Measurements from ENCODE around the gene SPSB1.

SPSB1 gene

DNA sequence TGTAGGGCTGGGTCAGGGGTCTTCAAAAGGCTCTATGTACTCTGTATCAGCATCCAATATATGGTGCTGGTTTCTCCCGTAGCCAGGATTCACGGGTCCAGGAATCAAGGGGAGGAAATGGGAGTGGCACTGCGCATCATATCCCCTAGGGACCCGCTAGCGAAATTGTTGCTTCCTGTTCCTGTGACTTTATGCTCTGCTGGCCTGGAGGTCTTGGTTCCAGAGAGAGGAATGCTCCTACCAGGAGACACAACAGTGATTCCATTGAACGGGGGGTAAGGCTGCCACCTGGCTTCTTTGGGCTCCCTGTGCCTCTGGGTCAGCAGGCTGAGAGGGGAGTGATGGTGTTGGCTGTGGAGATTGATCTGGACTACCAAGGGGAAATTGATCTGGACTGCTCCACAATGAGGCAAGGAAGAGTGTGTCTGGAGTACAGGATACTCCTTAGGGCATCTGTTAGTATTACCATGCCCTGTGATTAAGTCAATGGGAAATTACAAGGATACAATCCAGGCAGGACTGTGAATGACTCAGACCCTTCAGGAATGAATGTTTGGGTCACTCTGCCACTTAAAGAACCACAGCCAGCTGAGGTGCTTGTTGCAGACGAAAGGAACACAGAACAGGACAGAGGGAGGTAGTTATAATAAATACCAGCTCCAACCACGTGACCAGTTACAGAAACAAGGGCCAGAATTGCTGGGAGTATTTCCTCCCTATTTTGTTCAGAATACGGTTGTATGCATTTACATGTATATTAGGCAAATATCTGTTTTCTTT, 10.2 kb downstream of the SPSB1 start:
- DNase-seq = no peak

DNA sequence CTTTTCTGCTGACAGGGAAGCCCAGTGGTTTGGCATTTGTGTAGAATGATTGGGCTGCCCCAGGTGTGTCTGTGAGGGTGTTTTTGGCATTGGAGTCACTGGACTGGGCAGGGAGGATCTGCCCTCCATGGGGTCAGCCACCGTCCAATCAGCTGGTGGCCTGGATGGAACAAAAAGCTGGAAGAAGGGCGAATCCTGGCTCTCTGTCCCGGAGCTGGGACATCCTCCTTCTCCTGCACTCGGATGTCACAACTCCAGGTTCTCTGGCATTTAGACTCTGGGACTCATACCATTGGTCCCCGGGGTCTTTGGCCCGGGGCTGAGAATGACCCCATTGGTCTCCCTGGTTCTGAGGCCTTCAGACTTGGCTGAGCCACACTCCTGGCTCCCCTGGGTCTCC, 11.2 kb downstream of the SPSB1 start:
- DNase-seq = no peak

DNA sequence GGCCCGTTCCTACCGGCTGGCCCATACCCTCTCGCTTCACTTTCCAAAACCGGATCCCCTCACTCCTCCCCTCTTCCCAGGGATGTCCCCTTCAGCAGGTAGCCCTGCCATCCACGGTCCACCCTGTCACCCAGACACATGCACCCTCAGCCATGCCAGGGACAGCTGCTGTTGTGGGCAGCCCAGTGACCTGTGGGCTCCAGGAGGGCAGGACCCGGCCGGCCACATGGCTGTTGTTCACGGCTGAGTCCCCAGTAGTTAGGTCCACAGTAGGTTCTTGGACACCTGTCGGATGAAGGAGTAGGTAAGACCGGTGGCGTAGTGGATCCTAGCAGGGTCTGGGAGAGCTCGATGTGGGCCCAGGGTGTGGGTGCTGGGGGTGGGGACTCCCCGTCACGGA, 12.5 kb downstream of the SPSB1 start:
- DNase-seq = no peak

GRCh38 chr1:9306006-9306405, 13.3 kb downstream of the SPSB1 start:
- no peak for DNase-seq

GRCh38 chr1:9307303-9307702, 14.6 kb downstream of the SPSB1 start:
- no peak for DNase-seq

DNA sequence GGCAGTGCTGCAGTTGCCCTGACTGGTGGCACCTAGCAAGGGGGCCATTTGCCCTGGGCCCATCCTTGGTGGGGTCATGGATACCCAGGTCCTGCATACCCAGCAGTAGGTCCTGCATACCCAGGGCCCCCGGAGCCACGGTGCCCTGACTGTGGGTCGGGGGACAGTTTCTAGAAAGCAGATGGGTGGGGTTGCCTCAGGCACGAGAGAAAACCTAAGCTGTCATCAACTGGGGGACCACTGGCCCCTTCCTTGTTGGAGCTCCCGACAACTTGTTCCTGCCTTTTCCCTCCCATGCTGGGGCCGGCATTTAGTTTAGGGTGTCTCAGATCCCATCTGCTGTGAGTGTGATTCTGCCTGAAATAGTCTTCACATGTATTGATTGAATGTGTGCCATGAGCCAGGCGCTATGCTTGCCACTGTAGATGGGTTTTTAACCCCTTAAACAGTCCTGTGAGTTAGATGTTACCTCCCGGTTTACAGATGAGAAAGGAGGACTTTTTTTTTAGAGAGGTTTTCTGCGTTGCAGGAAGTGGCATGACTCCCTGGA, 15.6 kb downstream of the SPSB1 start:
- DNase-seq = no peak

DNA sequence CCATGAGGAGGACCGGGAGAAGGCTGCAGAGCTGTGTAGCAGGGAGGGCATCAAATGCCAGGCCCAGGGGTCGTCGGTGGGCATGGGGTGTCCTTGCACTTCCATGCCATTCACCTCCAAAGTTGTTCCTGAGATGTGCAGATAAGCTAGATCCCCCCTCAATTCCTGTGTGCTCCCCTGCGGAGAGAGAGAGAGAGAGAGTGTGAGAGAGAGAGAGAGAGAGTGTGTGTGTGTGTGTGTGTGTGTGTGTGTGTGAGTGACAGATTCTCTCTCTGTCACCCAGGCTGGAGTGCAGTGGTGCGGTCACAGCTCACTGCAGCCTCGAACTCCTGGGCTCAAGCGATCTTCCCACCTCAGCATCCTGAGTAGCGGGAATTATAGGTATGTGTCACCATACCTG, 16.4 kb downstream of the SPSB1 start:
- DNase-seq = no peak

DNA sequence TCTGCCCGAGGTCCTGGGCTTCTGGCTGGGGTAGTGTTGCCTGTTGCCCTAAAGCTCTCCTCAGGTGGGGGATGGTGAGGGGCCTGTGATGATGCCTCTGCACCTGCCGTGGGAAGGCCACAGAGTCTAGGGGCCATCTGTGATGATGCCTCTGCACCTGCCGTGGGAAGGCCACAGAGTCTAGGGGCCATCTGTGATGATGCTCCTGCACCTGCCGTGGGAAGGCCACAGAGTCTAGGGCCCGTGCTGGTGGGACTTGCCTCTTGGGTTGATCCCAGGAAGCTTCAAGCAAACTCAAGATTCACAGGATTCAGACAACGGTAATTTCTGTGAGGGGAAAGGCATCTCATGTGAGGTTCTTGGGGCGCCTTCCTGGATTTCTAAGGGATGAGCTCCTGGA, 17.3 kb downstream of the SPSB1 start:
- DNase-seq = no peak

GRCh38 chr1:9311029-9311428, 18.3 kb downstream of the SPSB1 start:
- DNase-seq = no peak

DNA sequence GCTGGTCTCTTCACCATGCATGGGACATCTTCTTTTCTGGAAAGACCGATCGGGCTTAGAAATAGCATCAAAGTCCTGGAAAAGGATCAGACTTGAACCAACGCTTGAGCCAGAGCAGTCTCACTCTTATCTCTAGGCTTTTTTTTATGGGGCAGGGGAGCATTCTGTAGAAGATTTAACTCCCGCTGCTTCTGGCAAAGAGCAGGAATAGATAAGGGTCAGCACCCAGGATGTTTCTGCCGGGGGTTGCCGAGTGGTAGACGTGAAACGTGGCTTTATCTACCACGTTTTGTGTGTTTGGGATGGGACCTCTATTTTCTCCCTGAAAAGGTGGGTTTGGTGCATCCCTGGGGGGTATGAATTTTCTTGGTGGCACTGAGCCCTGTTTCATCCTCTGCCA, 18.8 kb downstream of the SPSB1 start:
- no peak for DNase-seq

DNA sequence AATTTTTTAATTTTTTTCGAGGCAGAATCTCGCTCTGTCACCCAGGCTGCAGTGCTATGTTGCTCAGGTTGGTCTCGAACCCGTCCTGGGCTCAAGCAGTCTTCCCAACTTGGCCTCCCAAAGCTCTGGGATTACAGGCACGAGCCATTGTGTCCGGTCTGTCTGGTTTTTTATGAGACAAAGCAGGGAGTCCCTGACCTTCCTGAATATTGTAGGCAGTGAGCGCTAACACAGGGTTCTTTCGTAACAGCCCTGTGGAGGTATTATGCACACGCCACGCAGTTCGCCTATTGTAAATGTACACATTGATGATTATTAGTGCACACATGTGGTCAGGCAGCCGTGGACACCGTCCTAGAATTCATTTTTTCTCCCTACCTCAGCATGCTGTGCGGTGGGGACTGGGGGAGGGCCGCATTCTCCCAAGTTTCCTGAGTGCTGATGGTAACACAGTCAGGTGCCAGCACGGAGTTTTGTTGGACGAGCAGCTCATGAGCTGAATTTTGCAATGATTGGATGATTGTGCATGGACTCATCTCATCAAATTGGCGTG, 19.6 kb downstream of the SPSB1 start:
- DNase-seq = no peak

GRCh38 chr1:9313576-9313975, 20.9 kb downstream of the SPSB1 start:
- DNase-seq = no peak

DNA sequence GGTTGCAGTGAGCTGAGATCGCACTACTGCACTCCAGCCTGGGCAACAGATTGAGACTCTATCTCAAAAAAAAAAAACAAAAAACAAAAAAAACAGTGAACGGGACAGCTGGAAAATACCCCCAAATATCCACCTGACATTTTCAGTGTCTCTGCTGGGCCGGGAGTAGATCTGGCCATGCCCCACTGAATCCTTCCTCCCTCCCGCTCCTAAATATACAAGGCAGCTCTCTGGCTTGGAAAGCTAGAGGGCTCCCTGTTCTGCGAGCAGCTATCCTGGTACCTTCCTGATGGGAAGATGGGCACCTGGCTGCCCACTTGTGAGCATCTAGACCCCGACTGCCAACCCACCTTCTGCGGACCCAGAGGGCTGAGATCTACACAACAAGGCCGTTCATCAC, 21.4 kb downstream of the SPSB1 start:
- DNase-seq = no peak

- no peak for DNase-seq
Measured at GRCh38 chr1:9314711-9315379, 22.2 kb downstream of the SPSB1 start.

DNA sequence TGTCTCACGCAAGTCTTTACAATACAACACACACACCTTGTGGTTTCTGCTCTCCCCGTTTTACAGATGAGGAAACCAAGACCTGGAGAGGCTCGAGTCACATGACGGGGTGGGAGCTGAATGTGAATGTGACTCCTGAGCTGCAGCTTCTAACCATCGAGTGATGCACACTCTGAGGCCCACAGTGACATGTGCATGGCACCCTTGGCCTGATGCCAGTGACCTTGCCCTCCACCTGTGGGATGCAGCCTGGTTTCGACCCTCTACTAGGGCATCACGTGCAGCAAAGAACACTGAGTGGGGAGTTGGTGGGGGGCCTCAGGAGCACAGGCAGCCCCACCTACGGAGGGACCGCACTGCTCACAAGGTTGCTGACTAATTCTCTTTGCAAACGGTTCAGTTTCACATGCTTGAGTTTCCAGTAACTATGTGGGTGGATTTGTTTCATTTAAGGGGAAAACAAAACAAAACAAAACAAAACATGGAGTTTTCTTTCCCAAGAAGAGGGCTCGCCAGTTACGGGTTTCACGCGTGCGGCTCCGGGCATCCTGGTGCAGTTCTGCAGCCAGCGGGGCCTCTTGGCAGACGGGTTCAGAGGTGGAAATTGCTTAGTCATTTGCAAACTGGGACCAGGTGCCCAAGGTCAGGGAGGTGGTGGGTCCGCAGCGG, 22.9 kb downstream of the SPSB1 start:
- no peak for DNase-seq

DNA sequence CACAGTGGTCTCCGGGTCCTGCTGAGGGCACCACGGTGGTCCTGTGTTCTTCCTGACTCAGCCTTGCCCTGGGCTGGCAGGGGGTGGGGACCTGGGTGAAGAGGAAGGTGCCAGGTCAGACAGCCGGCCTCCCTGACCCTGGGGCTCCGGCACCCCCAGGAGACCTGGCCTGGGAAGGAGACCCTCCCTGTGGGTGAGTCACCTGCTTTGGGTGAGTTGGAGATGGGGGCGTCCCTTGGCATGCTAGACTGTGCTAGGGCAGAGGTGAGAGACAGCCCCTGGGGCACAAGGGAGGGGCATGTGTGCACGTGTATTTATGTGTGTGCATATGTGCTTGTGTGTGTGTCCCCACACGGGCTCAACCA, 23.4 kb downstream of the SPSB1 start:
- no peak for DNase-seq

DNA sequence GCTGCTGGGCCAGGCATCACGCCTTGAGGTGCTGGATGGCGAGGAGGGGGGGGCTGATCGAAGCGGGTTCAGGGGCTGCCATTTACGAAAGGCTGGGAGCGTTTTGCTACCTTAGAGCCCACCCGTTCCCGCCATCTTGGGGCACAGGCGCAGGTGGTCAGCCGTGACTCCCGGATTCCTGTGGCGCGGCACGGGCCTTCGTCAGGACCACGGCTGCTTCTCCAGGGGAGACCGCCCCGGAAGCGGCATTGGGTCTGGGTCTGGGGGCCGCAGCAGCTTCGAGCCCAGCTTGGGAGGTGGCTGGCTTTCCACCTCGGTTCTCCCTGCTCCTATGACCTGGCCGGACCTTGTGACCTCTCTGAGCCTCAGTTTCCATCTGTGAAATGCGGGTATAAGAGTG, 23.8 kb downstream of the SPSB1 start:
- no peak for DNase-seq

GRCh38 chr1:9317072-9317471, 24.4 kb downstream of the SPSB1 start:
- no peak for DNase-seq

- no peak for DNase-seq
Measured at GRCh38 chr1:9317591-9318417, 25.1 kb downstream of the SPSB1 start.

- DNase-seq = no peak
Measured at GRCh38 chr1:9319208-9319788, 26.6 kb downstream of the SPSB1 start.

GRCh38 chr1:9319789-9320519, 27.3 kb downstream of the SPSB1 start:
- DNase-seq = no peak

Data from NK-92 treated with Interleukin-12 subunit alpha and Interleukin-12 subunit beta, amount 100 ng/mL, for 24 hours (cell line).